Measurements from ENCODE around the gene PNRC2. TPM values are rescaled to one million over a fixed set of nuclear protein-coding genes. Genes with fewer than 3 reads are reported as not detected.

Gene PNRC2
- total RNA-seq, 4 donors from 2014 or later = 42.6 to 123 (median 88.7) TPM

DNA sequence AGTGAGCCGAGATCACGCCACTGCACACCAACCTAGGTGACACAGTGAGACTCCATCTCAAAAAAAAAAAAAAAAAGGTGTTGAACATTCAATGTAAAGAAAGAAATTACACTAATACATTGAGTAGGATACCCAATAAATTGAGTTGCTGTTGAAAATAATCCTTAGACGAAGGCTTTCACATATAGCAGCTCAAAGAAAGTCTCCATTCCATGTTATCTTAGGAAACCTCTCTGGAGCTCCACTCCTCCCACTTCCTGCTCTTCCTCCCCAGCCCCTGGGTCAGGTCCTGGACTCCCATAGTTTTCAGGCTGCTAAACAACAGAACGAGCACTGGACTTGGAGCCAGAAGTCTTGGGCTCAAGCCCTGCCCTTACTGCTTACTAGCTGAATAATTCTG lies 30.8 kb upstream of the PNRC2 start:
- 66 to 89% methylated on average over 2 to 4 of the region's 4 CpGs for WGBS, 2 donors
- Histone ChIP-seq H3K27me3 (no peaks in the 10 kb centered on the region), H3K4me3 (no peak overlapping the region), H3K4me1 (peaks cover 0 to 12% (median 0%) of the 10 kb centered on the region in 3 donors), H3K9me3 (no peaks in the 10 kb centered on the region), H3K27ac (no peak overlapping the region), H3K36me3 (no peaks in the 10 kb centered on the region)
- intact Hi-C loops (cut with DNase I) = no loop called here
- TF ChIP-seq POLR2A (IDR thresholded peaks at IDR 0.05) = no peak
- TF ChIP-seq, protein P1, sequence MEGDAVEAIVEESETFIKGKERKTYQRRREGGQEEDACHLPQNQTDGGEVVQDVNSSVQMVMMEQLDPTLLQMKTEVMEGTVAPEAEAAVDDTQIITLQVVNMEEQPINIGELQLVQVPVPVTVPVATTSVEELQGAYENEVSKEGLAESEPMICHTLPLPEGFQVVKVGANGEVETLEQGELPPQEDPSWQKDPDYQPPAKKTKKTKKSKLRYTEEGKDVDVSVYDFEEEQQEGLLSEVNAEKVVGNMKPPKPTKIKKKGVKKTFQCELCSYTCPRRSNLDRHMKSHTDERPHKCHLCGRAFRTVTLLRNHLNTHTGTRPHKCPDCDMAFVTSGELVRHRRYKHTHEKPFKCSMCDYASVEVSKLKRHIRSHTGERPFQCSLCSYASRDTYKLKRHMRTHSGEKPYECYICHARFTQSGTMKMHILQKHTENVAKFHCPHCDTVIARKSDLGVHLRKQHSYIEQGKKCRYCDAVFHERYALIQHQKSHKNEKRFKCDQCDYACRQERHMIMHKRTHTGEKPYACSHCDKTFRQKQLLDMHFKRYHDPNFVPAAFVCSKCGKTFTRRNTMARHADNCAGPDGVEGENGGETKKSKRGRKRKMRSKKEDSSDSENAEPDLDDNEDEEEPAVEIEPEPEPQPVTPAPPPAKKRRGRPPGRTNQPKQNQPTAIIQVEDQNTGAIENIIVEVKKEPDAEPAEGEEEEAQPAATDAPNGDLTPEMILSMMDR (IDR thresholded peaks at IDR 0.05) = no peak
- no peak for DNase-seq

DNA sequence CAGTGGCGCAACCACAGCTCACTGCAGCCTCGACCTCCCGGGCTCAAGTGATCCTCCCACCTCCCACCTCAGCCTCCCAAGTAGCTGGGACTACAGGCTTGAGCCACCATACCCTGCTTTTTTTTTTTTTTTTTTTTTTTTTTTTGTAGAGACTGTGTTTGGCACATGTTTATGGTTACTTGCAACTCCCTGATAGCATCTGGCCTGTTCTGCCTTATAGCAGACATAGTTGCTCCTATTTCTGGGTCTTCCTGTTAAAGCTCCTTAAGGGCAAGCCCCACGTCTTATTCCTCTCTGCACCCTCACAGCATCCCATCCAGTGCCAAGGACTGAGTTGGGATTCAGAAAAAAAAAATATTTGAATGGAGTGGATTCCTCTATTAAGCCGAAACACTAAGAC lies 29.4 kb upstream of the PNRC2 start:
- no peaks in the 10 kb centered on the region for H3K27me3 ChIP-seq
- no peak for TF ChIP-seq POLR2A (IDR thresholded peaks at IDR 0.05)
- TF ChIP-seq, protein P1 (IDR thresholded peaks at IDR 0.05) = no peak
- no peak for DNase-seq
- no peak overlapping the region for H3K4me3 ChIP-seq
- no peaks in the 10 kb centered on the region for H3K9me3 ChIP-seq
- H3K27ac ChIP-seq = no peak overlapping the region
- H3K4me1 ChIP-seq = peaks cover 0 to 12% (median 0%) of the 10 kb centered on the region in 3 donors
- intact Hi-C loops (cut with DNase I) = no loop called here
- no peaks in the 10 kb centered on the region for H3K36me3 ChIP-seq
- WGBS, 2 donors = 84 to 100% methylated on average over 3 to 5 of the region's 5 CpGs

DNA sequence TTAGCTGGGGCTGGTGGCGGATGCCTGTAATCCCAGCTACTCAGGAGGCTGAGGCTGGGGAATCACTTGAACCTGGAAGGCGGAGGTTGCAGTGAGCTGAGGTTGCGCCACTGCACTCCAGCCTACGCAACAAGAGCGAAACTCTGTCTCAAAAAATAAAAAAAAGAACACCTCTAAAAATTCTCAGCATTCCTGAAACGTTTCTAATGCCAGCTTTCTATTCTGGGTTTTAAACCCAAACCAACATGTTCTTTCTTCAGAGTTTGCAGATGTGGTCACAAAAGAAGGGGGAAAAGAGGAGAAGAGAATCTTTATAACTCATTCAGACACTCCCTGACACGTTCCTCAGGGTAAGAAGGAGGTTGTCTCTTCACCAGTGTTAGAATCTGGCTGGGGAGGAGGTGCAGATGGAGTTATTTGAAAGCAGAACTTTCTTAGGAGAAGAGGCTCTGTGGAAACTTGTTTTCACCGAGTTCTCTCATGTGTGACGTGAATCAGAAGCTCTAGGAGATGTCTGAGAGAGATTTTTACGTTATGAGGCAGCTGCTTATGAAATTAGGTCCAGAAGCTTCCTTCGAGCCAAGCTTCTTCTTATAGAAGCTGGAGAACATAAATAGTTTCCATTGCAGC lies 28.7 kb upstream of the PNRC2 start:
- H3K27ac ChIP-seq = peak overlapping the region in 1 of 4 donors; percentile 42
- H3K9me3 ChIP-seq = no peaks in the 10 kb centered on the region
- intact Hi-C loops (cut with DNase I) = no loop called here
- H3K27me3 ChIP-seq = no peaks in the 10 kb centered on the region
- 30 to 42% methylated on average over 11 of the region's 11 CpGs for WGBS, 2 donors
- TF ChIP-seq, protein P1 (IDR thresholded peaks at IDR 0.05) = no peak
- TF ChIP-seq POLR2A (IDR thresholded peaks at IDR 0.05) = no peak
- no peak overlapping the region for H3K4me3 ChIP-seq
- no peaks in the 10 kb centered on the region for H3K36me3 ChIP-seq
- H3K4me1 ChIP-seq = peaks cover 0 to 12% (median 0%) of the 10 kb centered on the region in 3 donors
- no peak for DNase-seq

DNA sequence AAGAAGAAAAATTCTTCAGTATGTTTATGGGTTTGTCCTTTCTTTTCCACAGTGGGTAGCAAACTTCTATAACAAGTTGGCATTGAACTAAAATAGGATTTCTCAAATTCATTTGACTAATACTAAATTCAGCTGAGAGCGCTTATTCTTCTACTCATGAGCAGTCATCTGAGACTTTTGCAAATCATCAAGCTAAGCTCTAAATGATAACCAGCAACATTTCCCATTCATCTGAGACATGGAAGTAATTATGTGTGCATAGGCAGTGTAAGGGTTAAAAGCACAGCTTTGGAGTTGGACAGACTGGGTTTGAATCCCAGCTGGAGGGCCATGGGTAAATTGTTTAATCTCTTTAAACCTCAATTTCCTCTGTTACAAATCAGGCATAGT lies 28.1 kb upstream of the PNRC2 start:
- H3K27ac ChIP-seq = no peak overlapping the region
- no peaks in the 10 kb centered on the region for H3K9me3 ChIP-seq
- 65 to 71% methylated on average over 1 of the region's 1 CpG for WGBS, 2 donors
- TF ChIP-seq, protein P1 (IDR thresholded peaks at IDR 0.05) = no peak
- no peak for TF ChIP-seq POLR2A (IDR thresholded peaks at IDR 0.05)
- intact Hi-C loops (cut with DNase I) = no loop called here
- H3K4me1 ChIP-seq = peaks cover 0 to 12% (median 0%) of the 10 kb centered on the region in 3 donors
- no peaks in the 10 kb centered on the region for H3K36me3 ChIP-seq
- no peaks in the 10 kb centered on the region for H3K27me3 ChIP-seq
- no peak for DNase-seq
- no peak overlapping the region for H3K4me3 ChIP-seq

DNA sequence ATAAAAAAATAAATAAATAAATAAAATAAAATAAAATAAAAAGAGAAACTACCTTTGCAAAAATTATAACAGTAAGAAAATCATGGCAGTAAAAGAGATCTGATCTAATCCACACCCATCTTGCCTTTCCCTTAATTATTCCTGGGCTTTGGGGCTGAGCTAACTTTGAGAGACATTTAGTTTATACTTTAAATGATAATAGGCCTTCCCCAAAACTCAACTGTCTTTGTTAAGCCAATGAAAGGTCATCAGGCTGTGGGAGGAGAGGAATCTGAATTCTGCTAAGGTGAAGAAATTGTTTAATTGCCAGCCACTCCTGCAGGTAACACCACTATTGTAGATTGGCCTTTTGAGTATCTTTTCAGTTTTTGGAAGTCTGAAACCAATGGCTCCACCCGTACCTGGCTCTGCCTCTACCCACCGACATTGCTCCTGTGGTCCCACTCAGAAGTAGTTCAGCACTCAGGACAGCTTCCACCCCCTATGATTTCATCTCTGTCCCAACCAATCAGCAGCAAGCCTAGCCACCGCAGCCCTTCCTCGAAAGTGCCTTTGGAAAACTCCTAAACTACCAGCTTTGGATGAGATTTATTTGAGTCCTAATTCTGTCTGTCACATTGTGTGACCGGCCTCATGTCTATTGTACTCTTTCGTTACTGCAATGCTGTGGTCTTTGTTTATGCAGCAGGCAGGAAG lies 23.0 kb upstream of the PNRC2 start:
- WGBS, 2 donors = 57 to 78% methylated on average over 6 of the region's 6 CpGs
- H3K9me3 ChIP-seq = no peaks in the 10 kb centered on the region
- peaks cover 0 to under 1% (median 0%) of the 10 kb centered on the region in 3 donors for H3K4me1 ChIP-seq
- no peak for TF ChIP-seq POLR2A (IDR thresholded peaks at IDR 0.05)
- TF ChIP-seq, protein P1 (IDR thresholded peaks at IDR 0.05) = no peak
- intact Hi-C loops (cut with DNase I) = no loop called here
- DNase-seq = no peak
- no peaks in the 10 kb centered on the region for H3K36me3 ChIP-seq
- H3K27ac ChIP-seq = no peak overlapping the region
- H3K4me3 ChIP-seq = no peak overlapping the region
- no peaks in the 10 kb centered on the region for H3K27me3 ChIP-seq
